ENCODE results near the gene KRTAP5-9. TPM values are rescaled to one million over a fixed set of nuclear protein-coding genes. Genes with fewer than 3 reads are reported as not detected.

The KRTAP5-9 gene
- total RNA-seq, 4 donors from 2014 or later = 1.9 TPM; not detected in 3

DNA sequence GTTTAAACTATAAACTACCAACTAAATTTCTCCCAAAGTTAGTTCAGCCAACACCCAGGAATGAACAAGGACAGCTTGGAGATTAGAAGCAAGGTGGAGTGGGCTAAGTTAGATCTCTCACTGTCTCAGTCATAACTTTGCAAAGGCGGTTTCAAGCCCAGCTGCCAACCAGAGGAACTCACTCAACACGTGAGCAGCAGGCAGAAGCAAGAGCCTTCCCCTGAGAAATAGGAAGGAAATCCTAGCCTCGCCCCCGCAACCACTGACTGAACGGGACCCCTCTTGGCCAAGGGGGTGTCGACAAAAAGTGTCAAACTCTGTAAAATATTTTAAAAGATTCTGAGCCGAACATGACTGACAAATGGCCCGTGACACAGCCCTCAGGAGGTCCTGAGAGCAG, 4.4 kb upstream of the KRTAP5-9 start:
- intact Hi-C loops (cut with DNase I; ENCODE audit: low total_unique reads) = no loop called here
- no peak overlapping the region for H3K4me3 ChIP-seq (ENCODE audit: low read depth, poor library complexity, severe bottlenecking)
- TF ChIP-seq CTCF (IDR thresholded peaks at IDR 0.05) (no peak), POLR2A (IDR thresholded peaks at IDR 0.05) (no peak)
- DNase-seq (ENCODE audit: low spot score in 2 of 2) = no peak
- WGBS, 2 donors = 44 to 53% methylated on average over 8 of the region's 8 CpGs

DNA sequence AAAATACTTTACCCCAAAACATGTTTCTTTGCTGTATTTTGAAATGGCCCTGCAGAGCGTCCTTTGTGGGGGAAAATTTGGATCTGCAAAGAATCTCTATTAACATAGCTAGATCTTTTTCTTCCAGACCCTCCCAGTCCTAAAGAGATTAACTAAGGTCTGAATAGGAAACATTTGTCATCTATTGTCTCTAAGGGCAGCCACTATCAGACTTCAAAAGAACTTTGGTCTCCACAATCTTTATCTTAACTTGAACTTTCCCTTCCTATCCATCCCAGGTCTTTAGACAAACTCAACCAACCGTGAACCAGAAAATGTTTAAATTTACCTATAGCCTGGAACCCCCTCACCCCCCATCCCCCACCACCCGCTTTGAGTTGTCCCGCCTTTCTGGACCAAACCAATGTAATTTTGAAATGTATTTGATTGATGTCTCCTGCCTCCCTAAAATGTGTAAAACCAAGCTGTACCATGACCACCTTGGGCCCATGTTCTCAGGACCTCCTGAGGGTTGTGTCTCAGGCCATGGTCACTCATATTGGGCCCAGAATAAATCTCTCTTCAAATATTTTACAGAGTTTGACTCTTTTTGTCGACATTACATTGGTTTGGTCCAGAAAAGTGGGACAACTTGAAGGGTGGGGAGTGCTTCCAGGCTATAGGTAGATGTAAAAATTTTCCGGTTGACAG, 3.5 kb upstream of the KRTAP5-9 start:
- WGBS, 2 donors = 85 to 86% methylated on average over 6 of the region's 6 CpGs
- H3K4me3 ChIP-seq (ENCODE audit: low read depth, poor library complexity, severe bottlenecking) = no peak overlapping the region
- DNase-seq (ENCODE audit: low spot score in 2 of 2) = no peak
- intact Hi-C loops (cut with DNase I; ENCODE audit: low total_unique reads) = no loop called here
- no peak for TF ChIP-seq POLR2A (IDR thresholded peaks at IDR 0.05)
- no peak for TF ChIP-seq CTCF (IDR thresholded peaks at IDR 0.05)

DNA sequence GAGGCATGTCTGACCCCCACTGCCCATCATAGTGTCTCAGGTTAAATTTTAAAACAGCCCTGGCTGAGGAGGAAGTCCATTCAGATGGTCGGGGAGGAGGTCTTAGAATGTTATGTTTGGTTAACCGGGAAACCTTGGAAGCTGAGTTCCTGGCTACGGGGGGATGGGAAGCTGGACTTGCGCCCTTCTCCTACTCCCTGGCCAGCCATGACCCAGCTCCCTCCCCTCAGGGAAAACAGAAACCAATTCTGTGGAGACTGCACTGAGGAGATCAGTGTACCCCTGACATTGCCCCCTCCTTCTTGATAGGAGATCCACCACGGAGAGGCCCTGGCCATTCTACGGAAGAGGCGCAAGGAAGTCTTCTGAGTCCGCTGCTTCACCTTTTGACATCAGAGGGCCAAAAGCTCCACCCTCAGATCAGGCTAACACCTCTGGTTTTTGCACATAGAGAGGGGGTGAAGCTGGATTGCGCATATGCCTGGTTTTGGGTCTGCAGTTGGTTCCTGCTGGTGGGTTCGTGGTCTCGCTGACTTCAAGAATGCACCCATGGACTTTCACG, 2.7 kb upstream of the KRTAP5-9 start:
- 90% methylated on average over 12 of the region's 12 CpGs for WGBS, 2 donors
- H3K4me3 ChIP-seq (ENCODE audit: low read depth, poor library complexity, severe bottlenecking) = no peak overlapping the region
- TF ChIP-seq POLR2A (IDR thresholded peaks at IDR 0.05) (no peak), CTCF (IDR thresholded peaks at IDR 0.05) (no peak)
- no peak for DNase-seq (ENCODE audit: low spot score in 2 of 2)
- intact Hi-C loops (cut with DNase I; ENCODE audit: low total_unique reads) = no loop called here

DNA sequence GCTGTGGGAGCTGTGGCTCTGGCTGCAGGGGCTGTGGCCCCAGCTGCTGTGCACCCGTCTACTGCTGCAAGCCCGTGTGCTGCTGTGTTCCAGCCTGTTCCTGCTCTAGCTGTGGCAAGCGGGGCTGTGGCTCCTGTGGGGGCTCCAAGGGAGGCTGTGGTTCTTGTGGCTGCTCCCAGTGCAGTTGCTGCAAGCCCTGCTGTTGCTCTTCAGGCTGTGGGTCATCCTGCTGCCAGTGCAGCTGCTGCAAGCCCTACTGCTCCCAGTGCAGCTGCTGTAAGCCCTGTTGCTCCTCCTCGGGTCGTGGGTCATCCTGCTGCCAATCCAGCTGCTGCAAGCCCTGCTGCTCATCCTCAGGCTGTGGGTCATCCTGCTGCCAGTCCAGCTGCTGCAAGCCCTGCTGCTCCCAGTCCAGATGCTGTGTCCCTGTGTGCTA, 514 bp downstream of the KRTAP5-9 start:
- intact Hi-C loops (cut with DNase I; ENCODE audit: low total_unique reads) = no loop called here
- TF ChIP-seq CTCF (IDR thresholded peaks at IDR 0.05) (no peak), POLR2A (IDR thresholded peaks at IDR 0.05) (no peak)
- whole genome bisulfite sequencing, 2 donors = 57 to 58% methylated on average over 4 to 5 of the region's 5 CpGs
- no peak for DNase-seq (ENCODE audit: low spot score in 2 of 2)
- H3K4me3 ChIP-seq (ENCODE audit: low read depth, poor library complexity, severe bottlenecking) = no peak overlapping the region

DNA sequence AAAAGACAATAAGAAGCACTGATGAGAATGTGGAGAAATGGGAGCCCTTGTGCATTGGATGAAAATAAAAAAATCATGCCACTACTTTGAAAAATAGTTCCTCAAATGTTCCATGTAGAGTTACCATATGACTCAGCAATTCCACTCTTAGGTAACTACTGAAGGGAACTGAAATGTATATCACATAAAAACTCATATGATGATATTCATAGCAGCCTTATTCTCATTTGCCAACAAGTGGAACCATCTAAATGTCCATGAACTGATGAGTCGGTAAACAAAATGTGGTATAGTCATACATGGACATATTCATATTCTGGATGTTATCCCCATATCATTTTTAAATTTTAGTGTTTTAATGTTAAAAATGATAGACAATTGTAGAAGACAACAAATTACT, 3.5 kb downstream of the KRTAP5-9 start:
- intact Hi-C loops (cut with DNase I; ENCODE audit: low total_unique reads) = no loop called here
- no peak overlapping the region for H3K4me3 ChIP-seq (ENCODE audit: low read depth, poor library complexity, severe bottlenecking)
- TF ChIP-seq POLR2A (IDR thresholded peaks at IDR 0.05) = no peak
- no peak for TF ChIP-seq CTCF (IDR thresholded peaks at IDR 0.05)
- no peak for DNase-seq (ENCODE audit: low spot score in 2 of 2)
- WGBS, 2 donors = 86 to 89% methylated on average over 1 of the region's 1 CpG

Data from lower leg skin (tissue), 4 donors.